GM18909 (cell line): Measurements from ENCODE around the gene AGAP5.
"Not testable (repeated sequence)": the region's sequence is repeated elsewhere in the genome, so short reads cannot be mapped to it uniquely, and the experiment has no call there.

Experiments
- ATAC-seq: cut with Tn5 transposase; IDR thresholded peaks from one replicate; pipeline ENCODE4 v1.9.1; 2021; ENCODE audit warnings: mild to moderate bottlenecking; ENCODE audit not compliant: unreplicated experiment, poor library complexity

AGAP5 gene

GRCh38 chr10:73715179-73716156 is 17.6 kb upstream of the AGAP5 start:
- not testable (repeated sequence) for ATAC-seq

GRCh38 chr10:73714483-73714882 is 16.6 kb upstream of the AGAP5 start:
- not testable (repeated sequence) for ATAC-seq

GRCh38 chr10:73713912-73714311 is 16.0 kb upstream of the AGAP5 start:
- ATAC-seq, result not testable (repeated sequence)

- ATAC-seq, result not testable (repeated sequence)
These were observed 13.8 kb upstream of the AGAP5 start for GRCh38 chr10:73711683-73712082.

GRCh38 chr10:73708122-73708521 is 10.2 kb upstream of the AGAP5 start:
- not testable (repeated sequence) for ATAC-seq

GRCh38 chr10:73707628-73708027 is 9.7 kb upstream of the AGAP5 start:
- ATAC-seq, result not testable (repeated sequence)

- ATAC-seq, result not testable (repeated sequence)
These were observed 8.6 kb upstream of the AGAP5 start for GRCh38 chr10:73706488-73706887.

- ATAC-seq, result not testable (repeated sequence)
These were observed 7.7 kb upstream of the AGAP5 start for GRCh38 chr10:73705506-73706072.

GRCh38 chr10:73703924-73704323 is 6.0 kb upstream of the AGAP5 start:
- not testable (repeated sequence) for ATAC-seq

- ATAC-seq, result not testable (repeated sequence)
These were observed 910 bp upstream of the AGAP5 start for GRCh38 chr10:73698819-73699218.

- not testable (repeated sequence) for ATAC-seq
These were observed 2.6 kb downstream of the AGAP5 start for GRCh38 chr10:73695302-73695701.

GRCh38 chr10:73690755-73691154 is 7.2 kb downstream of the AGAP5 start:
- not testable (repeated sequence) for ATAC-seq

- ATAC-seq, result not testable (repeated sequence)
These were observed 8.3 kb downstream of the AGAP5 start for GRCh38 chr10:73689596-73689995.

GRCh38 chr10:73687641-73688040 is 10.3 kb downstream of the AGAP5 start:
- ATAC-seq, result not testable (repeated sequence)

- ATAC-seq, result not testable (repeated sequence)
These were observed 23.4 kb downstream of the AGAP5 start for GRCh38 chr10:73674546-73674945.

- not testable (repeated sequence) for ATAC-seq
These were observed 29.5 kb downstream of the AGAP5 start for GRCh38 chr10:73668378-73668777.

GRCh38 chr10:73666153-73666809 is 31.6 kb downstream of the AGAP5 start:
- not testable (repeated sequence) for ATAC-seq

GRCh38 chr10:73665581-73665980 is 32.3 kb downstream of the AGAP5 start:
- ATAC-seq, result not testable (repeated sequence)

- ATAC-seq, result not testable (repeated sequence)
These were observed 33.5 kb downstream of the AGAP5 start for GRCh38 chr10:73664156-73665040.

- not testable (repeated sequence) for ATAC-seq
These were observed 34.3 kb downstream of the AGAP5 start for GRCh38 chr10:73663621-73664020.
